ENCODE results near the gene GPR137.
"Not testable (repeated sequence)": the region's sequence is repeated elsewhere in the genome, so short reads cannot be mapped to it uniquely, and the experiment has no call there.

GPR137 gene

DNA sequence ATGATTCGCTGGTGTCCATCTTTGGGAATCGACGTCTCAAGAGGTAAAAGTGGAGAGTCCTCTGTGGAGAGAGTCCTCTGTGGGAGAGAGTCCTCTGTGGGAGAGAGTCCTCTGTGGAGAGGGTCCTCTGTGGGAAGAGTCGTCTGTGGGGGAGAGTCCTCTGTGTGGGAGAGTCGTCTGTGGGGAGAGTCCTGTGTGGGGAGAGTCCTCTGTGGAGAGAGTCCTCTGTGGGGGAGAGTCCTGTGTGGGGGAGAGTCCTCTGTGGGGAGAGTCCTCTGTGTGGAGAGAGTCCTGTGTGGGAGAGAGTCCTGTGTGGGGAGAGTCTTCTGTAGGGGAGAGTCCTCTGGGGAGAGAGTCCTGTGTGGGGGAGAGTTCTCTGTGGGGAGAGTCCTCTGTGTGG is 35.4 kb downstream of the GPR137 start:
- no peak for DNase-seq (ENCODE audit: low read depth)

DNA sequence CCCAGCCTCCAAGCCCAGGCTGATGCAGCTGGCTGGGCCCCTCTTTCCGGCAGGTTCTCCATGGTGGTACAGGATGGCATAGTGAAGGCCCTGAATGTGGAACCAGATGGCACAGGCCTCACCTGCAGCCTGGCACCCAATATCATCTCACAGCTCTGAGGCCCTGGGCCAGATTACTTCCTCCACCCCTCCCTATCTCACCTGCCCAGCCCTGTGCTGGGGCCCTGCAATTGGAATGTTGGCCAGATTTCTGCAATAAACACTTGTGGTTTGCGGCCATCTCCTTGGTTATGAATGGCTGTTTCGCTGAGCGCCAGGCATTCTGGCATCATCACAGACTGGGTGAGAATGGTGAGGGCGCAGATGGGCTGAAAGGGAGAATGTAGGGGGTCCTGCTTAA is 35.9 kb downstream of the GPR137 start:
- DNase-seq (ENCODE audit: low read depth), result no peak

DNA sequence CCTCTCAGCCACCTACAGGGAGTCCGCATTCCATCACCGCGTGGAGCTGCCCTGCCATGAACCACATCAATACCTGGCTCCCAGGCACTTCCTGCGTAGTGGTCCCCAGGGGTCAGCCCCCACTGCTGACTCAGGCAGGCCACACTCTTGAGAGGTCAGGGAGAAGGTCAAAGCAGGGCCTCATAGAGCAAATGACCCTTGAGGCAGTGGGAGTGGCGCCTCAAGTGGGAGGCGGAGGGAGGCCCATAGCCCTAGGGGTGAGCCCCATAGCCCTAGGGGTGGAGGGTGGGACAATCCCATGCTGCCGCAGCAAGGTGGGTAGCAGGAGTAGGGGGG is 37.2 kb downstream of the GPR137 start:
- no peak for DNase-seq (ENCODE audit: low read depth)

- DNase-seq (ENCODE audit: low read depth), result no peak
Observed at GRCh38 chr11:64323373-64323772, 37.7 kb downstream of the GPR137 start.

DNA sequence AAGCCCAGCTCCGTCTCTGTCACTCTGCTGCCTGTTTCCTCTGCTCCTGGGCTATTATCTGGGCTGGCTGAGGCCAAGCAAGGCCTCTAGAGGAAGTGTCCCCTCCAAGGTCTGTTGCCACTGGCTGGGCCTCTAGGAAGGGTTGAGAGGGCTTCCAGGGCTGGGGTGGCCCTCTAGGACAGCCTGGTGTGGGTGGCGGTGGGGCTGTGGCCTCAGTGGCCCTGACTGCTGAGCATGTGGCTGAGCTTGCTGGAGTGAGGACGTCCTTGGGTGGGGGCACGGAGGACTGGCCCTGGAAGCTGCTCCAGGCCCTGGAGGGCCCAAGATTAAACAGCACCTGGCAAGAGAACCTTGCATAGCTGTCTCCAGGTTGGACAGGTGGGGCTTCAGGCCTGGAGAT is 38.3 kb downstream of the GPR137 start:
- not testable (repeated sequence) for DNase-seq (ENCODE audit: low read depth)

DNA sequence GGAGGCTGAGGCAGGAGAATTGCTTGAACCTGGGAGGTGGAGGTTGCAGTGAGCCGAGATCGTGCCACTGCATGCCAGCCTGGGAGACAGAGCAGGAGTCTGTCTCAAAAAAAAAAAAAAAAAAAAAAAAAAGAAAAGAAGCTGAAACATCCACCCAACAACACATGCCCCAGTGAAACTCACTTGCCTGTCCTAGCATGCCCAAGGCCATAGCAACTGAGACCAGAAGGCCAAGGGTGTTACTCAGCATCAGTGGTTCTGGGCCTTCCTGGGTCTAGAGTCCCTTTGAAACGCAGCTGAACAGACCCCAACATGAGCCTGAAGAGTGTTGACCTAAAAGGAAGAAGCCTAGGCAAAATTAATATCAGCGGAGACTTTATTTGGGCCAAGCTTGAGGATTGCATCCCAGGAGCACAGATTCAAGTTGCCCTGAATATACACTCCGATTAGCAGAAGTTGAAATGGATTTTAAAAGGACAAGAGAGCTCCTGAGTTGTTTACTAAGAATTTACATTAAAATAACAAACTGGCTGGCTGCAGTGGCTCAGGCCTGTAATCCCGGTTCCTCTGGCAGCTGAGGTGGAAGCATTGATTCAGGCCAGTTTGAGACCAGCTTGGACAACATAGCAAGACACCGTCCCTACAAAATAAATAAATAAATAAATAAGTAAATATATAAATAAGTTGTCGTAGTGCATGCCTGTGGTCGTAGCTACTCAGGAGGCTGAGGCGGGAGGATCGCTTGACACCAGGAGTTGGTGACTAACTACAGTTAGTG is 39.2 kb downstream of the GPR137 start:
- no peak for DNase-seq (ENCODE audit: low read depth)

DNA sequence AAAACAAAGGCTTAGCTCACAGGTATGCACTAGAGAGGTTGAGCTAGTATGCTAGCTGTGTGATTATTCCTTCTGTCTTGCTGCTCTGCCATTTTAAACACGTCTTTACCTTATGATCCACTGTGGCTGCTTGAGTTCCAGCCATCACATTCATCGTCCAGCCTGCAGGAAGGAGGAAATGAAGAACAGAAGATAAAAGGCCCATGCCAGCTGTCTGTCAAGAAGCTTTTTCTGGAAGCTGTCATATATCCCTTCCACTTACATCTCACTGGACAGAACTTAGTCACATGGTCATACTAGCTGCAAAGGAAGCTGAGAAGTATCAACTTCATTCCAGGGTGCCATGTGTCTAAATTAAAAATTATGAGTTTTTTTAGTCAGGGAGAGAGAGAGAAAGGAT is 41.7 kb downstream of the GPR137 start:
- DNase-seq (ENCODE audit: low read depth), result no peak

GRCh38 chr11:64327993-64328392 is 42.3 kb downstream of the GPR137 start:
- no peak for DNase-seq (ENCODE audit: low read depth)

DNA sequence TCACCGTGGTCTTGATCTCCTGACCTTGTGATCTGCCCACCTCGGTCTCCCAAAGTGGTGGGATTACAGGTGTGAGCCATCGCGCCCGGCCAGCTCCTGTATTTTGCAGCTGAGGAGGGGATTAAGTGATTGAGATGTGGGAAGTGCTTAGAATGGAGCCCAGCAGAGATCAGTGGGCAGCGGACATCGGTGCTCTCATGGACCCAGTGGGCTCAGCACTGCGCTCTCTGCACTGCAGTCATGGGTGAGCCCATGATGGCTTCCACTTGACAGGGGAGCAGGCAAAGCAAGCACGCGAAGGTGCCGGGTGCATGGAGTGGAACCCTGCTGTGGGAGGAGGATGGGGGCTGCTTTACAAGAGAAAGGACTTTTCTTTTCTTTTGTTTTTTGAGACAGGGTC is 45.2 kb downstream of the GPR137 start:
- DNase-seq (ENCODE audit: low read depth), result no peak

DNA sequence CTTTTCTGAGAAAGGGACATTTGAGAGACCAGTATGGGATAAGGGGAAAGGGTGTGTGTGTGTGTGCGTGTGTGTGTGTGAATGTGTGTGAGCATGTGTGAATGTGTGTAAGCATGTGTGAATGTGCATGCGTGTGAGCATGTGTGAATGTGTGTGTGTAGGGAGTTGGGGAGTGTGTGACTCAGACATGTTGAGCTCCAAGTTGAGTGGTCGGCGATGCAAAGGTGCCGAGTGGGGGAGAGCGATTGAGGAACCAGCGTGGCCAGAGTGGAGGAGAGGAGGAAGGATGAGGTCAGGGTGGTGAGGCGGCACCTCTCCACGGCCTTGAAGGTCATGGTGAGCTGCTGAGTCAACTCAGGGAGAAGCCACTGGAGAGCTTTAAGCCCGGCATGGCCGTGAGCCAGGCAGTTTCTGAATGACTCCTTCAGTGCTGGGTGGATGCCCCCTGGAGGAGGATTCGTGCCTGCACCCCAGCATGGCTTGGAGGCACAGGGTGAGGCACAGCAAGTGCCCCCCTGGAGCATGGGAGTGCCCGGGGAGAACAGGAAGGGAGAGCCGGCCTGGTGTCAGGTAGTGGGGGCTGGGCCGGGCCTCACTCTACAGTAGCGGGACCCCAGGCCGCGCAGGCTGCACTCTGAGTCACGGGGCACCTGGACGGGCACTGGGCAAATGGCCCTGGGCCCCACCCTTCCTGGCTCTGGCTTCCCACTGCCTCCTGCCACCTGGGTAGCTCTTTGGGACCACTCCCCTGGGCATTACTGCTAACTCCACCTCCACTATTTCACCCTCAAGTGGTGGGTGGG is 46.1 kb downstream of the GPR137 start:
- peak; percentile 30 for DNase-seq (ENCODE audit: low read depth)

DNA sequence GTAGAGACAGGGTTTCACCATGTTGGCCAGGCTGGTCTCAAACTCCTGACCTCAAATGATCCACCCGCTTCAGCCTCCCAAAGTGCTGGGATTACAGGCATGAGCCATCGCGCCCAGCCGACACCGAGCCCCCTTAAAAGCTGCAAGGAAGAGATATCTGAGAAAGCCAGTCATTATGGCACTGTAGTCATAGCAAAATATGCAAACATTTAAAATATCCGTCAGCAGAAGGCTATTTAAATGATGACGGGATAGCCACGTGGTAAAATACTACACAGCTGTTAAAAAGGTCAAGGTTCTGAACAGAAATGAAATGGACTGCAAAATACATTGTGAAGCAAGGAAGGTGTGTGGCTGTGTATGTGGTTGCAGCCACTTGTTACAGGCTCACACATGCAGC is 47.9 kb downstream of the GPR137 start:
- no peak for DNase-seq (ENCODE audit: low read depth)

DNA sequence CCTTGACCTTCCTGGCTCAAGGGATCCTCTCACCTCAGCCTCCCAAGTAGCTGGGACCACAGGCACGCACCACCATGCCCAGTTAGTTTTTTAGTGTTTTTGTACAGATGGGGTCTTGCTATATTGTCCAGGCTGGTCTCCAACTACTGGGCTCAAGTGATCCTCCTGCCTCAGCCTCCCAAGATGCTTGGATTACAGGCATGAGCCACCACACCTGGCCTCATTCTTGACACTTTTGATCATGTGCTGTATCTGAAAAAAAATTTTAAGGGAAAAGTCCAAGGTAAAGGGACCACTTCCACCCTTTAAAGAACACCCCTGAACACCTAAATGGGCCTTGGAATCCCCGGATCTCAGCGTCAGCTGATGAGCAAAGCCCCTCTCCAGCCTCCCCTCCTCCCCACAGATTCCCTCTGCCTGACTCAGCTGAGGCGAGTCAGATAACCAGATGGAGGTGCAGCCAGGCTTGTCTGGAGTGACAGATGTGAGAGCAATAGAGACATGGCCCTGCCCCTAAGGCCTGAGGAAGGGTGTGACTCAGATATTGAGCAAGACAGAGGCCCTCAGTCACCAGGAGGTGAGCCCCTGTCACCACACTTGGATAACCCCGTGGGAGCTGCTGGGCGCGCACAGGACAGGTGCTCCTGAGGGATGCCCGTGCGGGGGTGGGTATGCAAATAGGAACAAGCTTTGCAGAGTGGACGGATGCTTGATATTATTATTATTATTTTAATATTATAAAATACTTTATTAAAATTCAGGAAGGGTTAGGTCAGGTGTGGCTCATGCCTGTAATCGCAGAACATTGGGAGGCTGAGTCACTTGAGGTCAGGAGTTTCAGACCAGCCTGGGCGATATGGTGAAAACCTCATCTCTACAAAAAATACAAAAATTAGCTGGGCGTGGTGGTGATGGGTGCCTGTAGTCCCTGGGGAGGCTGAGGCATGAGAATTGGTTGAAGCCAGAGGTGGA is 49.4 kb downstream of the GPR137 start:
- DNase-seq (ENCODE audit: low read depth), result no peak

GRCh38 chr11:64337538-64338249 is 52.0 kb downstream of the GPR137 start:
- DNase-seq (ENCODE audit: low read depth), result no peak

DNA sequence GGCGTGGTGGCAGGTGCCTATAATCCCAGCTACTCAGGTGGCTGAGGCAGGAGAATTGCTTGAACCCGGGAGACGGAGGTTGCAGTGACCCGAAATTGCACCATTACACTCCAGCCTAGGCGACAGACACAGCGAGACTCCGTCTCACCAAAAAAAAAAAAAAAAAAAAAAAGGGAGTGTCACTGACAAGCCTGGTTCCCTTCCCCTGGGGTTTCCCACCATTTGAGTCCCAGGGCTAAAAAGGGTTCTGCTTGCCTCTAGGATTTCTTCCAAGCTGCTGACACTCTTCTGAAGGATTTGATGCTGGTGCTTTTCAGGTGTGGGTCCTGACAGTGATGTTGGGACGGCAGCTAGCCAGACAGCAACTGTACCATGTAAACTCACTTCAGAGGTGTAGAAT is 53.1 kb downstream of the GPR137 start:
- DNase-seq (ENCODE audit: low read depth), result no peak
